ENCODE results near the gene MAP1B. TPM values are rescaled to one million over a fixed set of nuclear protein-coding genes. Genes with fewer than 3 reads are reported as not detected.

Gene MAP1B
- total and polyA plus RNA-seq, 4 donors: 1.5 to 46.7 (median 16.0) TPM

DNA sequence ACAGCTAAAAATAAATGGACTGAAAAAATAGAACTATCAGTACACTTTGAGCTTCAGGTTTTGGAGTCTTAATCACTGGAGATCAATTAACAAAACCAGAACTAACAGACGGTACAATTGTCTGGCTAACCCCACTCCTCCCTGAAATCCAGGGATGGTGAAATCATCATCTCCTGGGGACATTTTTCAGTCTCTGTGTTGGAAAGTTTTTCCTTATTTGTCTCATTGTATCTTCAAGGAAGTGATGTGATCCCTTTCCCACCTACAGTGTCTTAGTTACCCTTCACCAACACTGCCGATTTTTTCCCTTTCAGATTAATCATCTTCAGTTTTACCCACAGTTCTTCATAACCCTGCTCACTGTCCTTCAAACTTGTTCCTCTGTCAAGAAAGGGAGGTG, 81.9 kb downstream of the MAP1B start:
- DNase-seq: no peak
- Histone ChIP-seq H3K36me3 (ENCODE audit: control insufficient read depth in 4 of 4, insufficient read depth in 4 of 4, low read length in 4 of 4) (peaks cover 0 to 12% (median 9%) of the 10 kb centered on the region in 4 donors), H3K9me3 (ENCODE audit: control insufficient read depth in 4 of 4, insufficient read depth in 3 of 4, low read length in 3 of 4) (no peaks in the 10 kb centered on the region), H3K27ac (ENCODE audit: low read depth in 1 of 2, low read length in 1 of 2) (no peak overlapping the region), H3K4me3 (no peak overlapping the region), H3K27me3 (ENCODE audit: control insufficient read depth in 3 of 3, insufficient read depth in 3 of 3, low read length in 2 of 3) (no peaks in the 10 kb centered on the region), H3K4me1 (ENCODE audit: control insufficient read depth in 5 of 5, insufficient read depth in 5 of 5, low read length in 5 of 5) (peaks cover 0 to 12% (median 3%) of the 10 kb centered on the region in 5 donors), H3K9ac (ENCODE audit: insufficient read depth in 1 of 2, low read length in 2 of 2) (no peak overlapping the region)
- WGBS, 2 donors: 91 to 97% methylated on average over 2 of the region's 2 CpGs
- ATAC-seq (ENCODE audit: insufficient read depth, low FRiP score): no peak
- TF ChIP-seq, protein P1, sequence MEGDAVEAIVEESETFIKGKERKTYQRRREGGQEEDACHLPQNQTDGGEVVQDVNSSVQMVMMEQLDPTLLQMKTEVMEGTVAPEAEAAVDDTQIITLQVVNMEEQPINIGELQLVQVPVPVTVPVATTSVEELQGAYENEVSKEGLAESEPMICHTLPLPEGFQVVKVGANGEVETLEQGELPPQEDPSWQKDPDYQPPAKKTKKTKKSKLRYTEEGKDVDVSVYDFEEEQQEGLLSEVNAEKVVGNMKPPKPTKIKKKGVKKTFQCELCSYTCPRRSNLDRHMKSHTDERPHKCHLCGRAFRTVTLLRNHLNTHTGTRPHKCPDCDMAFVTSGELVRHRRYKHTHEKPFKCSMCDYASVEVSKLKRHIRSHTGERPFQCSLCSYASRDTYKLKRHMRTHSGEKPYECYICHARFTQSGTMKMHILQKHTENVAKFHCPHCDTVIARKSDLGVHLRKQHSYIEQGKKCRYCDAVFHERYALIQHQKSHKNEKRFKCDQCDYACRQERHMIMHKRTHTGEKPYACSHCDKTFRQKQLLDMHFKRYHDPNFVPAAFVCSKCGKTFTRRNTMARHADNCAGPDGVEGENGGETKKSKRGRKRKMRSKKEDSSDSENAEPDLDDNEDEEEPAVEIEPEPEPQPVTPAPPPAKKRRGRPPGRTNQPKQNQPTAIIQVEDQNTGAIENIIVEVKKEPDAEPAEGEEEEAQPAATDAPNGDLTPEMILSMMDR (IDR thresholded peaks at IDR 0.05; ENCODE audit: control extremely low read depth, extremely low read depth): no peak

DNA sequence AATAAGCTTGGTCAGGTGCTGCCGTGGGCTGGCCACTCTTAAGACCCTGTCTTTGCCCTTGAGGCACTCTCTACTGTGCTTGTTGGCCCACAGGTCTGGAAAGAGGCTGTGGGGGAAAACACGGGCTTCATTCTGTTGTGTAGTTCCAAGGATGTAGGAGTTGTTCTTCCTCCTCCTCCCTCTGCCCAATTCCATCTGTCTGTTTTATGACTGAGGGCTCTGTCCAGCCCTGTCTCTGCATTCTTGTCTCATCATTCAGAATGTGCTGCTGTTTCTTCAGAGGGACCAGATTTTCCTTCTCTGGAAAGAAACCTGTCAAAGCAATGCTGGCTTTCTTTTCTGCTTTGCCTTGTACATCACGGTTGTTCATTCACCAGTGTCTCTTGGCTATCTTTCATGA, 84.1 kb downstream of the MAP1B start:
- no peak overlapping the region for H3K4me3 ChIP-seq
- H3K27ac ChIP-seq (ENCODE audit: low read depth in 1 of 2, low read length in 1 of 2): no peak overlapping the region
- H3K9me3 ChIP-seq (ENCODE audit: control insufficient read depth in 4 of 4, insufficient read depth in 3 of 4, low read length in 3 of 4): no peaks in the 10 kb centered on the region
- TF ChIP-seq, protein P1 (IDR thresholded peaks at IDR 0.05; ENCODE audit: control extremely low read depth, extremely low read depth): no peak
- H3K36me3 ChIP-seq (ENCODE audit: control insufficient read depth in 4 of 4, insufficient read depth in 4 of 4, low read length in 4 of 4): peaks cover 0 to 22% (median 13%) of the 10 kb centered on the region in 4 donors
- H3K9ac ChIP-seq (ENCODE audit: insufficient read depth in 1 of 2, low read length in 2 of 2): no peak overlapping the region
- DNase-seq (no peak), ATAC-seq (ENCODE audit: insufficient read depth, low FRiP score) (no peak)
- H3K27me3 ChIP-seq (ENCODE audit: control insufficient read depth in 3 of 3, insufficient read depth in 3 of 3, low read length in 2 of 3): no peaks in the 10 kb centered on the region
- 74 to 83% methylated on average over 3 of the region's 3 CpGs for WGBS, 2 donors
- H3K4me1 ChIP-seq (ENCODE audit: control insufficient read depth in 5 of 5, insufficient read depth in 5 of 5, low read length in 5 of 5): no peaks in the 10 kb centered on the region

- Histone ChIP-seq H3K9ac (ENCODE audit: insufficient read depth in 1 of 2, low read length in 2 of 2) (no peak overlapping the region), H3K9me3 (ENCODE audit: control insufficient read depth in 4 of 4, insufficient read depth in 3 of 4, low read length in 3 of 4) (peaks cover 0 to 4% (median 0%) of the 10 kb centered on the region in 4 donors), H3K27me3 (ENCODE audit: control insufficient read depth in 3 of 3, insufficient read depth in 3 of 3, low read length in 2 of 3) (no peaks in the 10 kb centered on the region), H3K4me1 (ENCODE audit: control insufficient read depth in 5 of 5, insufficient read depth in 5 of 5, low read length in 5 of 5) (no peaks in the 10 kb centered on the region), H3K4me3 (no peak overlapping the region), H3K36me3 (ENCODE audit: control insufficient read depth in 4 of 4, insufficient read depth in 4 of 4, low read length in 4 of 4) (peaks cover 0 to 44% (median 21%) of the 10 kb centered on the region in 4 donors), H3K27ac (ENCODE audit: low read depth in 1 of 2, low read length in 1 of 2) (no peak overlapping the region)
- DNase-seq: no peak
- WGBS, 2 donors: 88 to 91% methylated on average over 6 of the region's 6 CpGs
- no peak for ATAC-seq (ENCODE audit: insufficient read depth, low FRiP score)
- TF ChIP-seq, protein P1 (IDR thresholded peaks at IDR 0.05; ENCODE audit: control extremely low read depth, extremely low read depth): no peak
Observed at GRCh38 chr5:72194846-72195245, 87.6 kb downstream of the MAP1B start.

DNA sequence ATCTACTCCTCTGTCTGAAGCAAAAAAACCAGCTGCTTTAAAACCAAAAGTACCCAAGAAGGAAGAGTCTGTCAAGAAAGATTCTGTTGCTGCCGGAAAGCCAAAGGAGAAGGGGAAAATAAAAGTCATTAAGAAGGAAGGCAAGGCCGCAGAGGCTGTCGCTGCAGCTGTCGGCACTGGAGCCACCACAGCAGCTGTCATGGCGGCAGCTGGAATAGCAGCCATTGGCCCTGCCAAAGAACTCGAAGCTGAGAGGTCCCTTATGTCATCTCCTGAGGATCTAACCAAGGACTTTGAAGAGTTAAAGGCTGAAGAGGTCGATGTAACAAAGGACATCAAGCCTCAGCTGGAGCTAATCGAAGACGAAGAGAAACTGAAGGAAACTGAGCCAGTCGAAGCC, 88.3 kb downstream of the MAP1B start:
- TF ChIP-seq, protein P1 (IDR thresholded peaks at IDR 0.05; ENCODE audit: control extremely low read depth, extremely low read depth): no peak
- Histone ChIP-seq H3K9ac (ENCODE audit: insufficient read depth in 1 of 2, low read length in 2 of 2) (no peak overlapping the region), H3K27me3 (ENCODE audit: control insufficient read depth in 3 of 3, insufficient read depth in 3 of 3, low read length in 2 of 3) (no peaks in the 10 kb centered on the region), H3K27ac (ENCODE audit: low read depth in 1 of 2, low read length in 1 of 2) (no peak overlapping the region), H3K4me1 (ENCODE audit: control insufficient read depth in 5 of 5, insufficient read depth in 5 of 5, low read length in 5 of 5) (no peaks in the 10 kb centered on the region), H3K9me3 (ENCODE audit: control insufficient read depth in 4 of 4, insufficient read depth in 3 of 4, low read length in 3 of 4) (peaks cover 0 to 4% (median 0%) of the 10 kb centered on the region in 4 donors), H3K4me3 (no peak overlapping the region), H3K36me3 (ENCODE audit: control insufficient read depth in 4 of 4, insufficient read depth in 4 of 4, low read length in 4 of 4) (peaks cover 0 to 49% (median 24%) of the 10 kb centered on the region in 4 donors)
- 95% methylated on average over 10 of the region's 10 CpGs for WGBS, 2 donors
- DNase-seq (no peak), ATAC-seq (ENCODE audit: insufficient read depth, low FRiP score) (no peak)

All from lung (tissue), 12 donors.